Psoas muscle (tissue), 8 donors: ENCODE measurements around the gene HOXD3. TPM values are rescaled to one million over a fixed set of nuclear protein-coding genes. Genes with fewer than 3 reads are reported as not detected.

Experiments
- ATAC-seq, 4 donors: fragments of 200-7000 bp; cut with Tn5 transposase; one replicate each; pipeline ENCODE4 v1.9.1; 2020; ENCODE audit warnings: moderate library complexity in 3 of 4, mild to moderate bottlenecking in 2 of 4
- DNase-seq, 2 donors: peaks; one replicate each; pipeline ENCODE4 v3.0.0-alpha.2; 2020
- H3K27ac ChIP-seq: fragments of 200-600 bp; one replicate; pipeline ENCODE4 v1.8.0; 2022
- H3K27me3 ChIP-seq, 3 donors: fragments of 200-600 bp in 1 of 3; one replicate each; pipeline versions ENCODE4 v1.6.1 to v1.8.0; 2013 to 2022; ENCODE audit warnings: low read length in 2 of 3, mild to moderate bottlenecking in 2 of 3, moderate library complexity in 1 of 3; ENCODE audit not compliant: insufficient read depth in 3 of 3
- H3K36me3 ChIP-seq, 2 donors: fragments of 200-600 bp in 1 of 2; one replicate each; pipeline versions ENCODE4 v1.6.1 to v1.8.0; 2013 to 2022; ENCODE audit warnings: low read depth in 1 of 2, mild to moderate bottlenecking in 1 of 2, moderate library complexity in 1 of 2; ENCODE audit not compliant: insufficient read depth in 1 of 2
- H3K4me1 ChIP-seq: fragments of 200-600 bp; one replicate; pipeline ENCODE4 v1.8.0; 2022
- H3K4me3 ChIP-seq: fragments of 200-600 bp; one replicate; pipeline ENCODE4 v1.8.0; 2022; ENCODE audit warnings: mild to moderate bottlenecking
- H3K9me3 ChIP-seq: fragments of 200-600 bp; one replicate; pipeline ENCODE4 v1.8.0; 2022
- WGBS, 3 donors: extraction: QIAGEN DNeasy Blood & Tissue Kit; methylation state at CpG; one replicate each; pipeline versions ENCODE4 v1.1.6 to v1.1.7; 2013; 5-methylcytosine and 5-hydroxymethylcytosine counted together
- intact Hi-C, 2 donors: fragments of 100-400 bp; cut with DNase I; formaldehyde crosslinking; loops; one replicate each; pipeline versions ENCODE4 v1.11.0 to v1.14.2; 2022
- polyA plus RNA-seq, 3 donors: library from polyadenylated mRNA; stranded (reverse); fragments of 200-250 nt; gene quantifications; one replicate each; pipeline ENCODE4 v1.2.3, GENCODE V29; 2013
- total RNA-seq, 4 donors: library from RNA; stranded (reverse); fragmentation: NEBNext Ultra II Directional in 2 of 4; extraction: Animal tissue kit (Norgen Biotek cat#: 25700) in 2 of 4; gene quantifications; one replicate each; pipeline versions ENCODE4 v1.2.1 to v1.2.4, GENCODE V29; 2021 to 2023
- TF ChIP-seq, protein P1 (sequence below): fragments of 200-600 bp; IDR thresholded peaks from one replicate; pipeline ENCODE4 v1.8.0; 2022; ENCODE audit warnings: antibody characterized with exemption
- donor health status: healthy with polysubstance abuse.
- donor health status: DM: no; HTN: no; CAD: no; lungs with moderate emphysema.
- donor health status: Bipolar disorder and iron deficiency.
- donor health status: healthy.
- donor health status: DM: yes; HTN: yes; CAD: no.
- donor health status: DM: no; HTN: no; CAD: no.
- donor health status: DM: no; HTN: no; CAD: no.
- donor health status: DM: yes; HTN: yes; CAD: no.

The HOXD3 gene
- total and polyA plus RNA-seq, 7 donors: 0.64 to 3.8 (median 1.1) TPM

GRCh38 chr2:176165370-176166050 is 8.4 kb downstream of the HOXD3 start:
- ATAC-seq: no peak
- intact Hi-C loops: no loop called here
- Histone ChIP-seq H3K36me3 (no peaks in the 10 kb centered on the region), H3K4me1 (no peaks in the 10 kb centered on the region), H3K4me3 (no peak overlapping the region), H3K27ac (no peak overlapping the region), H3K9me3 (no peaks in the 10 kb centered on the region), H3K27me3 (peaks cover 0 to 7% (median 2%) of the 10 kb centered on the region in 3 donors)
- TF ChIP-seq, protein P1, sequence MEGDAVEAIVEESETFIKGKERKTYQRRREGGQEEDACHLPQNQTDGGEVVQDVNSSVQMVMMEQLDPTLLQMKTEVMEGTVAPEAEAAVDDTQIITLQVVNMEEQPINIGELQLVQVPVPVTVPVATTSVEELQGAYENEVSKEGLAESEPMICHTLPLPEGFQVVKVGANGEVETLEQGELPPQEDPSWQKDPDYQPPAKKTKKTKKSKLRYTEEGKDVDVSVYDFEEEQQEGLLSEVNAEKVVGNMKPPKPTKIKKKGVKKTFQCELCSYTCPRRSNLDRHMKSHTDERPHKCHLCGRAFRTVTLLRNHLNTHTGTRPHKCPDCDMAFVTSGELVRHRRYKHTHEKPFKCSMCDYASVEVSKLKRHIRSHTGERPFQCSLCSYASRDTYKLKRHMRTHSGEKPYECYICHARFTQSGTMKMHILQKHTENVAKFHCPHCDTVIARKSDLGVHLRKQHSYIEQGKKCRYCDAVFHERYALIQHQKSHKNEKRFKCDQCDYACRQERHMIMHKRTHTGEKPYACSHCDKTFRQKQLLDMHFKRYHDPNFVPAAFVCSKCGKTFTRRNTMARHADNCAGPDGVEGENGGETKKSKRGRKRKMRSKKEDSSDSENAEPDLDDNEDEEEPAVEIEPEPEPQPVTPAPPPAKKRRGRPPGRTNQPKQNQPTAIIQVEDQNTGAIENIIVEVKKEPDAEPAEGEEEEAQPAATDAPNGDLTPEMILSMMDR: no peak
- no peak for DNase-seq
- 57 to 61% (median 61%) methylated on average over 26 of the region's 26 CpGs for WGBS, 3 donors

DNA sequence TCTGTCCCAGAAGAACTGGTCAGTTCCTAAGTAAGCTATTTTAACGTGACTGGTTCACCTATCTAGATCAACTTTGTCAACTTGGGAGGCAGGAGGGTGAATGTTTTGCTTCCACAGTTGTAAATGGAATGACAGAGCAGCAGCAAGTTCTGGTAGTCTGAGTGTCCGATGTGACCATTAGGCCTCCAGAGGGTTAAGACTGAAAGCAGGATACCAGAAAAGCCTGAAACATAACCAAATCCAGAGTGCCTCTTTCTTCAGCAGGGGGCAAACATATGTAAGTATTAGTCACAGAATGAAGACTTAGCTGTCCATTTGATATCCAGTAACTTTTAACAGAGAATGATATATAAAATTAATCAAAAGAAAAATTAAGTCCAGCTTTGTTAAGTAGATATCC is 9.2 kb downstream of the HOXD3 start:
- Histone ChIP-seq H3K9me3 (no peaks in the 10 kb centered on the region), H3K4me3 (no peak overlapping the region), H3K36me3 (no peaks in the 10 kb centered on the region), H3K27me3 (peaks cover 0 to 7% (median 2%) of the 10 kb centered on the region in 3 donors), H3K4me1 (no peaks in the 10 kb centered on the region), H3K27ac (no peak overlapping the region)
- intact Hi-C loops: no loop called here
- TF ChIP-seq, protein P1: no peak
- DNase-seq (no peak), ATAC-seq (no peak)
- 76 to 82% (median 79%) methylated on average over 2 of the region's 2 CpGs for WGBS, 3 donors

GRCh38 chr2:176167398-176167797 is 10.3 kb downstream of the HOXD3 start:
- no peak for ATAC-seq
- no peaks in the 10 kb centered on the region for H3K36me3 ChIP-seq
- no peaks in the 10 kb centered on the region for H3K4me1 ChIP-seq
- no peak for DNase-seq
- WGBS, 3 donors: 71 to 87% (median 85%) methylated on average over 1 of the region's 1 CpG
- TF ChIP-seq, protein P1: no peak
- no peaks in the 10 kb centered on the region for H3K9me3 ChIP-seq
- intact Hi-C loops: no loop called here
- no peak overlapping the region for H3K27ac ChIP-seq
- no peak overlapping the region for H3K4me3 ChIP-seq
- H3K27me3 ChIP-seq: peaks cover 0 to 7% (median 2%) of the 10 kb centered on the region in 3 donors

DNA sequence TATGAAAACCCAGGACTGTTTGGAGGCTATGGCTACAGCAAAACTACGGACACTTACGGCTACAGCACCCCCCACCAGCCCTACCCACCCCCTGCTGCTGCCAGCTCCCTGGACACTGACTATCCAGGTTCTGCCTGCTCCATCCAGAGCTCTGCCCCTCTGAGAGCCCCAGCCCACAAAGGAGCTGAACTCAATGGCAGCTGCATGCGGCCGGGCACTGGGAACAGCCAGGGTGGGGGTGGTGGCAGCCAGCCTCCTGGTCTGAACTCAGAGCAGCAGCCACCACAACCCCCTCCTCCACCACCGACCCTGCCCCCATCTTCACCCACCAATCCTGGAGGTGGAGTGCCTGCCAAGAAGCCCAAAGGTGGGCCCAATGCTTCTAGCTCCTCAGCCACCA is 12.1 kb downstream of the HOXD3 start:
- DNase-seq (no peak), ATAC-seq (no peak)
- no peaks in the 10 kb centered on the region for H3K36me3 ChIP-seq
- intact Hi-C loops: no loop called here
- no peaks in the 10 kb centered on the region for H3K4me1 ChIP-seq
- TF ChIP-seq, protein P1: no peak
- H3K27me3 ChIP-seq: peaks cover 0 to 13% (median 2%) of the 10 kb centered on the region in 3 donors
- no peak overlapping the region for H3K27ac ChIP-seq
- 75 to 85% (median 81%) methylated on average over 3 to 5 of the region's 5 CpGs for WGBS, 3 donors
- no peaks in the 10 kb centered on the region for H3K9me3 ChIP-seq
- H3K4me3 ChIP-seq: no peak overlapping the region

- WGBS, 3 donors: 52 to 82% (median 71%) methylated on average over 2 of the region's 2 CpGs
- intact Hi-C loops: no loop called here
- Histone ChIP-seq H3K27ac (no peak overlapping the region), H3K36me3 (no peaks in the 10 kb centered on the region), H3K4me3 (no peak overlapping the region), H3K9me3 (no peaks in the 10 kb centered on the region), H3K27me3 (peaks cover 0 to 17% (median 2%) of the 10 kb centered on the region in 3 donors), H3K4me1 (no peaks in the 10 kb centered on the region)
- DNase-seq (no peak), ATAC-seq (no peak)
- TF ChIP-seq, protein P1: no peak
These were observed 12.6 kb downstream of the HOXD3 start for GRCh38 chr2:176169711-176170110.
